Activated naive CD8-positive, alpha-beta T cell (primary cell): Measurements from ENCODE around the gene GPC6.
"Not testable (repeated sequence)": the region's sequence is repeated elsewhere in the genome, so short reads cannot be mapped to it uniquely, and the experiment has no call there.

ENCODE experiments used
- H3K27ac Mint-ChIP-seq: one replicate; pipeline ENCODE4 v1.8.0; 2021; ENCODE audit warnings: mixed read lengths
- H3K27me3 Mint-ChIP-seq: one replicate; pipeline ENCODE4 v1.8.0; 2021; ENCODE audit warnings: mixed read lengths
- H3K36me3 Mint-ChIP-seq: one replicate; pipeline ENCODE4 v1.8.0; 2021; ENCODE audit warnings: mixed read lengths
- H3K4me1 Mint-ChIP-seq: one replicate; pipeline ENCODE4 v1.8.0; 2021; ENCODE audit warnings: low read depth, mixed read lengths
- H3K4me3 Mint-ChIP-seq: one replicate; pipeline ENCODE4 v1.8.0; 2021; ENCODE audit warnings: mild to moderate bottlenecking, mixed read lengths
- H3K9me3 Mint-ChIP-seq: one replicate; pipeline ENCODE4 v1.8.0; 2021; ENCODE audit warnings: low read depth, mixed read lengths

Gene GPC6

DNA sequence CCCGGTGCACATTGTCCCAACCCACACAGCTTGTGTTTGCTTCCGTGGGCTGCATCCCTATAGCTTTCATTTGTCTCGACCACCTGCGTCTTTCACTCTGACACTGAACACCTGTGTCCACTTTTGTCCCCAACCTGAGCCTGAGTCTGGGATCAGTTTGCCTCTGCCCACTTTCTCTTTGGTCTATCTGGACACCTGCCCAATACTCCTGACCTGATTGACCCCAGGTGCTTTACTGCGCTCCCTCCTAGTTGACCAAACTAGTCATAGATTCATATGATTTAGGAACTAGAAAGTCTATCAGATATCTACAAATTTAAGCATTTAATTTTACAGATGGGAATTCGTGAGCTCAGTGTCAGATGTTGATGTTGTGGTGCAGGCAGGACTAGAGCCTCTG lies 1043.0 kb downstream of the GPC6 start:
- no peaks in the 10 kb centered on the region for H3K9me3 Mint-ChIP-seq
- peaks cover 8% of the 10 kb centered on the region for H3K4me1 Mint-ChIP-seq
- H3K27me3 Mint-ChIP-seq: no peaks in the 10 kb centered on the region
- H3K27ac Mint-ChIP-seq: no peak overlapping the region
- H3K36me3 Mint-ChIP-seq: peaks cover 9% of the 10 kb centered on the region
- no peak overlapping the region for H3K4me3 Mint-ChIP-seq

- peaks cover 12% of the 10 kb centered on the region for H3K36me3 Mint-ChIP-seq
- peaks cover 8% of the 10 kb centered on the region for H3K4me1 Mint-ChIP-seq
- no peak overlapping the region for H3K27ac Mint-ChIP-seq
- no peaks in the 10 kb centered on the region for H3K27me3 Mint-ChIP-seq
- H3K9me3 Mint-ChIP-seq: no peaks in the 10 kb centered on the region
- no peak overlapping the region for H3K4me3 Mint-ChIP-seq
These were observed 1043.9 kb downstream of the GPC6 start for GRCh38 chr13:94270556-94270955.

- Mint-ChIP-seq H3K27ac (no peak overlapping the region), H3K4me3 (no peak overlapping the region), H3K36me3 (peaks cover 15% of the 10 kb centered on the region), H3K27me3 (no peaks in the 10 kb centered on the region), H3K4me1 (peaks cover 8% of the 10 kb centered on the region), H3K9me3 (peaks cover 4% of the 10 kb centered on the region)
These were observed 1045.4 kb downstream of the GPC6 start for GRCh38 chr13:94272038-94272437.

- peaks cover 2% of the 10 kb centered on the region for H3K27me3 Mint-ChIP-seq
These were observed 1053.7 kb downstream of the GPC6 start for GRCh38 chr13:94280349-94280748.

GRCh38 chr13:94280845-94281244 lies 1054.2 kb downstream of the GPC6 start:
- H3K9me3 Mint-ChIP-seq: peaks cover 9% of the 10 kb centered on the region

More at GRCh38 chr13:94280349-94280748, 1053.7 kb downstream of the GPC6 start:
- Mint-ChIP-seq H3K36me3 (peaks cover 7% of the 10 kb centered on the region), H3K9me3 (peaks cover 9% of the 10 kb centered on the region), H3K4me1 (no peaks in the 10 kb centered on the region), H3K27ac (no peak overlapping the region), H3K4me3 (no peak overlapping the region)

DNA sequence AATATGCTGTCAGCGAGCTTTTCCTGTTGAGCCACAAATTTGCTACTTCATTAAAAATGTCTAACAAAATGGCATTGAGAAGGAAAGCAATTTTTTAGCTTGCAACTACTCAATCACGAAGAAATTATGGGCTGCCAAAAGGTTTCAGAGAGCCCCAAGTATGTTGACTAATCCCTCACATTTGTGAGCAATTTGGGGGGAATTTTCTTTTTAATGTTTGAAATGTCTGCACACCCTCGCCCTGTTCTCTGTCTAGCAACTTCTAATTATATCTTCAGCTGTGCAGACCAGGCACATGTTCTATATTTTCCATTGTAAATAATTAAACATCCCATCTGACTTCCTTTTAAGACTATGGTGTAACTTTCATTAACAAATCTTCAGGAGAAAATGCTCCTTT lies 1060.0 kb downstream of the GPC6 start:
- H3K27me3 Mint-ChIP-seq: no peaks in the 10 kb centered on the region
- H3K9me3 Mint-ChIP-seq: no peaks in the 10 kb centered on the region
- H3K4me1 Mint-ChIP-seq: no peaks in the 10 kb centered on the region
- H3K27ac Mint-ChIP-seq: no peak overlapping the region
- H3K4me3 Mint-ChIP-seq: no peak overlapping the region
- H3K36me3 Mint-ChIP-seq: no peaks in the 10 kb centered on the region

More at GRCh38 chr13:94280845-94281244, 1054.2 kb downstream of the GPC6 start:
- H3K36me3 Mint-ChIP-seq: peaks cover 7% of the 10 kb centered on the region
- no peak overlapping the region for H3K27ac Mint-ChIP-seq
- peaks cover 2% of the 10 kb centered on the region for H3K27me3 Mint-ChIP-seq
- no peak overlapping the region for H3K4me3 Mint-ChIP-seq
- no peaks in the 10 kb centered on the region for H3K4me1 Mint-ChIP-seq

- no peaks in the 10 kb centered on the region for H3K4me1 Mint-ChIP-seq
- no peak overlapping the region for H3K27ac Mint-ChIP-seq
- no peaks in the 10 kb centered on the region for H3K9me3 Mint-ChIP-seq
- H3K4me3 Mint-ChIP-seq: no peak overlapping the region
- H3K36me3 Mint-ChIP-seq: no peaks in the 10 kb centered on the region
- no peaks in the 10 kb centered on the region for H3K27me3 Mint-ChIP-seq
These were observed 1065.2 kb downstream of the GPC6 start for GRCh38 chr13:94291631-94292322.

GRCh38 chr13:94292323-94292640 lies 1065.7 kb downstream of the GPC6 start:
- Mint-ChIP-seq H3K4me1 (no peaks in the 10 kb centered on the region), H3K27me3 (no peaks in the 10 kb centered on the region), H3K27ac (no peak overlapping the region), H3K9me3 (no peaks in the 10 kb centered on the region), H3K36me3 (no peaks in the 10 kb centered on the region), H3K4me3 (no peak overlapping the region)

DNA sequence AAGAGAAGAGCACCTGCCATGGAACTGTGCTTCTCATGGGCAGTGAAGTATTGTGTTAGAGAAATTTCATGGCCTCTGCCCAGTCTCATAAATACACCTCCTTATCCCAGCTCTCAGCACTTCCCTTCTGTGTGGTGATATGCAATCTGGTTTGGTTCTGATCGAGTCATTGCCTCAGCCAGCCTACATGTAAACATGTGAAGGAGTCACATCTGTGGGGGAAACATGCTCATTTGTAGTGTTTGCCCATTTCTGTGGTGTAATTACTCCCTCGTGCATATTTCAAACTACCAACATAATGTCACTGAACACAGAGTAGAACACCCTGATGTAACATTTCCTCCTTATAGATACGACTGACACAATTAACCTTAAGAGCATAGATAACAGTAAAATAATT lies 1069.9 kb downstream of the GPC6 start:
- no peak overlapping the region for H3K27ac Mint-ChIP-seq
- no peaks in the 10 kb centered on the region for H3K9me3 Mint-ChIP-seq
- H3K36me3 Mint-ChIP-seq: peaks cover 2% of the 10 kb centered on the region
- no peaks in the 10 kb centered on the region for H3K27me3 Mint-ChIP-seq
- H3K4me3 Mint-ChIP-seq: no peak overlapping the region
- H3K4me1 Mint-ChIP-seq: no peaks in the 10 kb centered on the region

DNA sequence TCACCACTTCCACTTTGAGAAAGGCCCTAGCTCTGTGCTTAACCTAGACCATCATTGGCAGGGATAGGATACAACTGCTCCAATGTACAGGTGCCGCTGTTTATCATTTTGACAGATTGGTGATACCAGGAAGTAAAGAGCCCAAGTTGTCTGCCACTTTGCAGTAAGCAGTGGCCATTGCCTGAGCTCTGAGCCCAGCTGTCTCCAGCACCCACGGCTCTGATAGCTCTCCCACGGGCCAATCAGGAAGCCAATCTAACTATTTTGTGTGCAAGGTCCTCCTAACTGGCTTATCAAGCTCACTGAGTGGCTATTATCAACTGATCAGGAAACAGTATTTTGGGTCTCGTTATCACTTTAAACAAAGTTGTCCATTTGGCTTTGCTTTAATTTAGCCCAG lies 1071.7 kb downstream of the GPC6 start:
- Mint-ChIP-seq H3K36me3 (peaks cover 2% of the 10 kb centered on the region), H3K27ac (no peak overlapping the region), H3K4me1 (no peaks in the 10 kb centered on the region), H3K9me3 (no peaks in the 10 kb centered on the region), H3K4me3 (no peak overlapping the region), H3K27me3 (no peaks in the 10 kb centered on the region)

GRCh38 chr13:94300401-94300800 lies 1073.8 kb downstream of the GPC6 start:
- Mint-ChIP-seq H3K27ac (no peak overlapping the region), H3K4me3 (no peak overlapping the region), H3K4me1 (no peaks in the 10 kb centered on the region), H3K36me3 (peaks cover 2% of the 10 kb centered on the region), H3K27me3 (no peaks in the 10 kb centered on the region), H3K9me3 (no peaks in the 10 kb centered on the region)

DNA sequence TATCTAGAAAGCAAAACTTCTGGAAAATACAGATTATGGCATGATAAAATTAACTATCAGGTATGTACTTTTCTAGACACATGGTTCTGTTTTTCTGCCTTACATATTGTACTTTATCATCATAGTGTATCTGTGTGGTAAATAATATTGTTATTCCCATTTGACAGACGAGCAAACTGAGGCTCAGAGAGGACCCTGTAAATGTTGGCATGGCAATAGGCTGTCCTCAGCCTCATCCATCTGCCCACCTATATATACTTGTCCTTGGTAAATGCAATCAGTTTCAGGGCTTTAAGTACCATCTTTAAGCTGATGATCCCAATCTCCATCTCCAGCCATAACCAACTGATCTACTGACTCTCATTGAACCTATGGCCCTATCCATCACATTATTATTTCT lies 1074.9 kb downstream of the GPC6 start:
- Mint-ChIP-seq H3K27me3 (no peaks in the 10 kb centered on the region), H3K36me3 (peaks cover 2% of the 10 kb centered on the region), H3K9me3 (no peaks in the 10 kb centered on the region), H3K4me3 (no peak overlapping the region), H3K27ac (no peak overlapping the region), H3K4me1 (no peaks in the 10 kb centered on the region)

DNA sequence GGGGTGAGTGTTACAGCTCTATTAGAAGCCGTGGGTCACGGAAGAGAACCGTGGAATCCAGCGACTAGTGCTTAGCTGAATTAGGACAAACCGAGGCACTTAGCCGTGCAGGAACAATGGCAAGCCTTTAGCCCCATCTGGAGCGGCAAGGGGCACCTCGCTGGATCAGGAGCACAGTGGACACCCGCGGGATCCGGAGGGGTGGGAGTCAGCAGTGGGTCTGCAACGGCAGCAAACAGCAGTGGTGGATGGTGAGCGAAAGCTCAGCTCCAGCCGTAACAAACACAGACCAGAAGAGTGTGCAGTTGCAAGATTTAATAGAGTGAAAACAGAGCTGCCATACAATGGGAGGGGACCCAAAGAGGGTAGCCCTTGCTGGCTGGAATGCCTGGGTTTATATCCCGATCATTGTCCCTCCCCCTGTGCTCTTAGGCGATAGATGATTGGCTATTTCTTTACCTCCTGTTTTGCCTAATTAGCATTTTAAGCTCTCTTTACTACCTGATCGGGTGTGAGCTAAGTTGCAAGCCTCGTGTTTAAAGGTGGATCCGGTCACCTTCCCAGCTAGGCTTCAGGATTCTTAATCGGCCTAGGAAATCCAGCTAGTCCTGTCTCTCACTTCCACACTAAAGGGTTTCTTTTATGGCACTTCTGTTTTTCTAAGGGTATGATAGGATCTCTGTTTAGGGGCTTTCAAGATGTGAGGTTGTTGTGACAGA lies 1076.4 kb downstream of the GPC6 start:
- H3K4me1 Mint-ChIP-seq, H3K4me3 Mint-ChIP-seq, H3K36me3 Mint-ChIP-seq, H3K27ac Mint-ChIP-seq, H3K27me3 Mint-ChIP-seq, H3K9me3 Mint-ChIP-seq: not testable (repeated sequence)

- no peaks in the 10 kb centered on the region for H3K9me3 Mint-ChIP-seq
- H3K27me3 Mint-ChIP-seq: no peaks in the 10 kb centered on the region
- no peaks in the 10 kb centered on the region for H3K4me1 Mint-ChIP-seq
- no peak overlapping the region for H3K4me3 Mint-ChIP-seq
- no peak overlapping the region for H3K27ac Mint-ChIP-seq
- peaks cover 2% of the 10 kb centered on the region for H3K36me3 Mint-ChIP-seq
These were observed 1077.1 kb downstream of the GPC6 start for GRCh38 chr13:94303644-94304174.

GRCh38 chr13:94305033-94305432 lies 1078.4 kb downstream of the GPC6 start:
- Mint-ChIP-seq H3K4me1 (no peaks in the 10 kb centered on the region), H3K27ac (no peak overlapping the region), H3K4me3 (no peak overlapping the region), H3K27me3 (no peaks in the 10 kb centered on the region), H3K9me3 (no peaks in the 10 kb centered on the region), H3K36me3 (no peaks in the 10 kb centered on the region)

DNA sequence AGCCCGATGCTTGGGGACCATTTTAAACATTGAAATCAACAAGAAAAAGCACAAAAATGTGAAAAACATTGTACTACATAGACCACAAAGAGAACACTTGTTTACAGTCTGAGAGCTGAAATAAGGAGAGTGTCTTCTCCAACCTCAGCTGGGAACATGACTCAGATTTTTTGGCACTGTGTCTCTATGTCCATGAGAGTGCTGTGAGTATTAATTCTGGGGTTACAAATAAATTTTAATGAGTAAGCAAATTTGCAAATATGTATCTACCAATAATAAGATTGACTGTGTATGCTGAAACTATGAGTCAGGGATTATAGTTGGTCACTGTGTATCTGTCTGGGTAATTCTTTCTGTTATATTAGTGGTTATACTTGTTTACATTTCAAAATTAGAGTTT lies 1078.9 kb downstream of the GPC6 start:
- Mint-ChIP-seq H3K27me3 (no peaks in the 10 kb centered on the region), H3K4me3 (no peak overlapping the region), H3K4me1 (no peaks in the 10 kb centered on the region), H3K27ac (no peak overlapping the region), H3K9me3 (no peaks in the 10 kb centered on the region), H3K36me3 (no peaks in the 10 kb centered on the region)
